Measurements from ENCODE around the gene ARHGAP40. TPM values are rescaled to one million over a fixed set of nuclear protein-coding genes. Genes with fewer than 3 reads are reported as not detected.
A peak's percentile ranks its signal among the peaks of the same experiment; 100 is the strongest.

Gene ARHGAP40
- total and polyA plus RNA-seq, 2 of the 13 experiments (the other 11 are each of a cell fraction or from before 2014, with no cell fraction given): 0.75 to 2.1 TPM

DNA sequence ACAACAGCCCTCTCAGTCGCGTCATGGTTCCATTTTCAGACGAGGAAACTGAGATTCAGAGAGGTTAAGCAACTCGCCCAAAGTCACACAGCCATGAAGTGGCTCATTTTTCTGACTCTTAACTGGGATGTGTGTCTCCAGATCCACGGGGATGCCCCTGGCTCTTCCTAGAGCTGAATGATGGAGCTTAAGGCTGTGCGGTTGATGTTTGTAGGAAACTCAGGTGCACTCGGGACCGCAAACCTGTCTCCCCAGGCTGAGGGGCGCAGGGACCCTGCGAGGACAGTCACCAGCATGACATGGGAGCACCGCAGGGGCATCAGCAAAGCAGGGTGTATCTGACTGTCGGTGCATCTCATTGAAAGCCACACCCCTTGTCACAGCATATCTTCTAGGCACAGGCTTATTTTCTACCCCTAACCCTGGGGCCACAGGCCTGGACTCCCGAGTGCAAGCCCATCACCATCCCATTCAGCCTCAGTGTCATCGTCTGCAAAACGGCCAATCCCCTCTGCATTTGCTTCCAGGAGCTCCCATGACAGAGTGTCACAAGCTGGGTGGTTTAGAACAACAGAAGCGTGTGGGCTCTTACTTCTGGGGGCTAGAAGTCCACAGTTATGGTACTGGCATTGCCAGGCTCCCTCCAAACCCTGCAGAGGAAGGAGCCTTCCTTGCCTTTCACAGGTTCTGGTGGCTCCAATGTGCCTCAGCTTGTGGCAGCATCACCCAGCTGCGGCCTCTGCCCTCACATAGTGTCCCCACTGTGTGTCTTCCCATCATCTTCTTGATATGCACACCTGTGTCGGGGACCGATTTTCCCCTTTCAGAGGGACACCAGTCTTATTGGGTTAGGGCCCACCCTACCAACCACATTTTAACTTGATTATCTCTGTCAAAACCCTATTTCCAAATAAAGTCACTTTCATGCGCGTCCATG is 9.9 kb upstream of the ARHGAP40 start (continued):
- TF ChIP-seq, protein P1, sequence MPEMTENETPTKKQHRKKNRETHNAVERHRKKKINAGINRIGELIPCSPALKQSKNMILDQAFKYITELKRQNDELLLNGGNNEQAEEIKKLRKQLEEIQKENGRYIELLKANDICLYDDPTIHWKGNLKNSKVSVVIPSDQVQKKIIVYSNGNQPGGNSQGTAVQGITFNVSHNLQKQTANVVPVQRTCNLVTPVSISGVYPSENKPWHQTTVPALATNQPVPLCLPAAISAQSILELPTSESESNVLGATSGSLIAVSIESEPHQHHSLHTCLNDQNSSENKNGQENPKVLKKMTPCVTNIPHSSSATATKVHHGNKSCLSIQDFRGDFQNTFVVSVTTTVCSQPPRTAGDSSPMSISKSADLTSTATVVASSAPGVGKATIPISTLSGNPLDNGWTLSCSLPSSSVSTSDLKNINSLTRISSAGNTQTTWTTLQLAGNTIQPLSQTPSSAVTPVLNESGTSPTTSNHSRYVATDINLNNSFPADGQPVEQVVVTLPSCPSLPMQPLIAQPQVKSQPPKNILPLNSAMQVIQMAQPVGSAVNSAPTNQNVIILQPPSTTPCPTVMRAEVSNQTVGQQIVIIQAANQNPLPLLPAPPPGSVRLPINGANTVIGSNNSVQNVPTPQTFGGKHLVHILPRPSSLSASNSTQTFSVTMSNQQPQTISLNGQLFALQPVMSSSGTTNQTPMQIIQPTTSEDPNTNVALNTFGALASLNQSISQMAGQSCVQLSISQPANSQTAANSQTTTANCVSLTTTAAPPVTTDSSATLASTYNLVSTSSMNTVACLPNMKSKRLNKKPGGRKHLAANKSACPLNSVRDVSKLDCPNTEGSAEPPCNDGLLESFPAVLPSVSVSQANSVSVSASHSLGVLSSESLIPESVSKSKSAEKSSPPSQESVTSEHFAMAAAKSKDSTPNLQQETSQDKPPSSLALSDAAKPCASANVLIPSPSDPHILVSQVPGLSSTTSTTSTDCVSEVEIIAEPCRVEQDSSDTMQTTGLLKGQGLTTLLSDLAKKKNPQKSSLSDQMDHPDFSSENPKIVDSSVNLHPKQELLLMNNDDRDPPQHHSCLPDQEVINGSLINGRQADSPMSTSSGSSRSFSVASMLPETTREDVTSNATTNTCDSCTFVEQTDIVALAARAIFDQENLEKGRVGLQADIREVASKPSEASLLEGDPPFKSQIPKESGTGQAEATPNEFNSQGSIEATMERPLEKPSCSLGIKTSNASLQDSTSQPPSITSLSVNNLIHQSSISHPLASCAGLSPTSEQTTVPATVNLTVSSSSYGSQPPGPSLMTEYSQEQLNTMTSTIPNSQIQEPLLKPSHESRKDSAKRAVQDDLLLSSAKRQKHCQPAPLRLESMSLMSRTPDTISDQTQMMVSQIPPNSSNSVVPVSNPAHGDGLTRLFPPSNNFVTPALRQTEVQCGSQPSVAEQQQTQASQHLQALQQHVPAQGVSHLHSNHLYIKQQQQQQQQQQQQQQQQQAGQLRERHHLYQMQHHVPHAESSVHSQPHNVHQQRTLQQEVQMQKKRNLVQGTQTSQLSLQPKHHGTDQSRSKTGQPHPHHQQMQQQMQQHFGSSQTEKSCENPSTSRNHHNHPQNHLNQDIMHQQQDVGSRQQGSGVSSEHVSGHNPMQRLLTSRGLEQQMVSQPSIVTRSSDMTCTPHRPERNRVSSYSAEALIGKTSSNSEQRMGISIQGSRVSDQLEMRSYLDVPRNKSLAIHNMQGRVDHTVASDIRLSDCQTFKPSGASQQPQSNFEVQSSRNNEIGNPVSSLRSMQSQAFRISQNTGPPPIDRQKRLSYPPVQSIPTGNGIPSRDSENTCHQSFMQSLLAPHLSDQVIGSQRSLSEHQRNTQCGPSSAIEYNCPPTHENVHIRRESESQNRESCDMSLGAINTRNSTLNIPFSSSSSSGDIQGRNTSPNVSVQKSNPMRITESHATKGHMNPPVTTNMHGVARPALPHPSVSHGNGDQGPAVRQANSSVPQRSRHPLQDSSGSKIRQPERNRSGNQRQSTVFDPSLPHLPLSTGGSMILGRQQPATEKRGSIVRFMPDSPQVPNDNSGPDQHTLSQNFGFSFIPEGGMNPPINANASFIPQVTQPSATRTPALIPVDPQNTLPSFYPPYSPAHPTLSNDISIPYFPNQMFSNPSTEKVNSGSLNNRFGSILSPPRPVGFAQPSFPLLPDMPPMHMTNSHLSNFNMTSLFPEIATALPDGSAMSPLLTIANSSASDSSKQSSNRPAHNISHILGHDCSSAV (CRISPR knock-in tag; IDR thresholded peaks at IDR 0.05; ENCODE audit: borderline replicate concordance): no peak
- TF ChIP-seq FOSL1 (CRISPR knock-in tag; IDR thresholded peaks at IDR 0.05; ENCODE audit: borderline replicate concordance) (no peak), CREM (IDR thresholded peaks at IDR 0.05) (no peak), CREM (CRISPR knock-in tag; IDR thresholded peaks at IDR 0.05) (no peak), KLF15 (CRISPR knock-in tag; IDR thresholded peaks at IDR 0.05; ENCODE audit: borderline replicate concordance) (no peak), GATA4 (IDR thresholded peaks at IDR 0.05; ENCODE audit: borderline replicate concordance, low read depth) (no peak), ZNF841 (CRISPR knock-in tag; IDR thresholded peaks at IDR 0.05; ENCODE audit: borderline replicate concordance) (no peak), ZFYVE20 (CRISPR knock-in tag; IDR thresholded peaks at IDR 0.05; ENCODE audit: borderline replicate concordance, low read depth) (0 out of 2 replicates have a peak, but pooled peaks have one; percentile 50), CBX5 (CRISPR knock-in tag; IDR thresholded peaks at IDR 0.05; ENCODE audit: borderline replicate concordance) (no peak), ZMYM3 (CRISPR knock-in tag; IDR thresholded peaks at IDR 0.05) (peak; percentile 73), ZNF746 (CRISPR knock-in tag; IDR thresholded peaks at IDR 0.05) (no peak), GZF1 (CRISPR knock-in tag; IDR thresholded peaks at IDR 0.05) (no peak), SOX6 (IDR thresholded peaks at IDR 0.05) (no peak), SOX6 (CRISPR knock-in tag; IDR thresholded peaks at IDR 0.05) (no peak), KDM1A (CRISPR knock-in tag; IDR thresholded peaks at IDR 0.05) (0 out of 2 replicates have a peak, but pooled peaks have one; percentile 36), SALL2 (CRISPR knock-in tag; IDR thresholded peaks at IDR 0.05) (no peak), ZNF569 (CRISPR knock-in tag; IDR thresholded peaks at IDR 0.05; ENCODE audit: borderline replicate concordance) (no peak), ZNF768 (CRISPR knock-in tag; IDR thresholded peaks at IDR 0.05) (peak; percentile 99), PPARG (CRISPR knock-in tag; conservative IDR thresholded peaks at IDR 0.05) (no peak)
- TF ChIP-seq, protein P2, sequence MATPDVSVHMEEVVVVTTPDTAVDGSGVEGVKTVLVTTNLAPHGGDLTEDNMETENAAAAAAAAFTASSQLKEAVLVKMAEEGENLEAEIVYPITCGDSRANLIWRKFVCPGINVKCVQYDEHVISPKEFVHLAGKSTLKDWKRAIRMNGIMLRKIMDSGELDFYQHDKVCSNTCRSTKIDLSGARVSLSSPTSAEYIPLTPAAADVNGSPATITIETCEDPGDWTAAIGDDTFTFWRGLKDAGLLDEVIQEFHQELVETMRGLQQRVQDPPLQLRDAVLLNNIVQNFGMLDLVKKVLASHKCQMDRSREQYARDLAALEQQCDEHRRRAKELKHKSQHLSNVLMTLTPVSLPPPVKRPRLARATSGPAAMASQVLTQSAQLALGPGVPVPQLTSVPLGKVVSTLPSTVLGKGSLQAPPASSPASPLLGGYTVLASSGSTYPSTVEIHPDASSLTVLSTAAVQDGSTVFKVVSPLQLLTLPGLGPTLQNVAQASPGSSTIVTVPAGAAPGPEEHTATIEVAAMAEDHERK (CRISPR knock-in tag; IDR thresholded peaks at IDR 0.05; ENCODE audit: low read depth): no peak
- TF ChIP-seq, protein P3, sequence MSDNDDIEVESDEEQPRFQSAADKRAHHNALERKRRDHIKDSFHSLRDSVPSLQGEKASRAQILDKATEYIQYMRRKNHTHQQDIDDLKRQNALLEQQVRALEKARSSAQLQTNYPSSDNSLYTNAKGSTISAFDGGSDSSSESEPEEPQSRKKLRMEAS (IDR thresholded peaks at IDR 0.05): no peak
